Spleen (tissue), 7 donors: ENCODE results near the gene GTF3C5.

Experiments used
- CTCF ChIP-seq, 11 experiments: fragments of 200-600 bp in 7 of 11; fragments of 450-650 bp in 4 of 11; sonication (generic) in 4 of 11; IDR thresholded peaks in 8 of 11; conservative IDR thresholded peaks in 3 of 11; 1 replicate in 7 of 11; 2 replicates in 4 of 11; pipeline versions ENCODE4 v1.4.0 to v1.8.0; 2016 to 2021; ENCODE audit warnings: antibody characterized with exemption in 11 of 11, inconsistent platforms in 4 of 11, mild to moderate bottlenecking in 1 of 11
- POLR2A ChIP-seq, 3 donors: fragments of 450-650 bp; IDR thresholded peaks; one replicate each; pipeline ENCODE4 v1.5.1; 2017; ENCODE audit warnings: antibody characterized with exemption in 3 of 3, mild to moderate bottlenecking in 1 of 3
- POLR2AphosphoS5 ChIP-seq, 3 donors: sonication (generic); formaldehyde crosslinking; IDR thresholded peaks; one replicate each; pipeline ENCODE4 v1.5.1; 2017; ENCODE audit warnings: antibody characterized with exemption in 3 of 3
- donor health status: DM: no; HTN: no; CAD: no; lungs with moderate emphysema.
- donor health status: DM: no; HTN: no; CAD: no.
- donor health status: DM: no; HTN: no; CAD: no.

GRCh38 chr9:133037775-133038515, 7.1 kb downstream of the GTF3C5 start:
- TF ChIP-seq POLR2A (IDR thresholded peaks at IDR 0.05) = no peak
- no peak for TF ChIP-seq CTCF (IDR thresholded peaks at IDR 0.05 in 8 of 11, conservative IDR thresholded peaks at IDR 0.05 in 3 of 11)
- TF ChIP-seq POLR2AphosphoS5 (IDR thresholded peaks at IDR 0.05) = no peak
